Eye (tissue), 1 donor: Measurements from ENCODE around the gene SLC4A11.
"Not testable (repeated sequence)": the region's sequence is repeated elsewhere in the genome, so short reads cannot be mapped to it uniquely, and the experiment has no call there.

Experiments
- DNase-seq: peaks from one replicate; pipeline ENCODE4 v3.0.0-alpha.2; 2015

Gene SLC4A11

DNA sequence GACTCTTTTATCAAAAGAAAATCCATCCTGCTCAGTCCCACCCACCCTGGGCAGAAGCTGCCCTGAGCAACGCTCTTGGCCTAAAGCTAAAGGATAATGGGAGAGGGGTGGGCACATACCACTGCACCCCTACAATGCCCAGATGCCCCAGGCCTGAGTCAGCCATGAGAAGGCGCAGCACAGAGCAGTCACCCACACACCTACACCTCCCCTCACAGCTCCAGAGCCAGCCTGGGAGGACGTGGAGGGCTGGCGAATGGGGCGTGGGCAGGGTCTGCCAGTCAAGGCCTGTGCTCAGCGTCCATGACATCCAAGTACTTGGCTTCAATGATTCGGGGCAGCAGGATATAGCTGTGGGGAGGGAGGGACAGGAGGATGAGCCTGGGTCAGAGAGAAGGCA lies 11.5 kb downstream of the SLC4A11 start:
- DNase-seq = no peak

DNA sequence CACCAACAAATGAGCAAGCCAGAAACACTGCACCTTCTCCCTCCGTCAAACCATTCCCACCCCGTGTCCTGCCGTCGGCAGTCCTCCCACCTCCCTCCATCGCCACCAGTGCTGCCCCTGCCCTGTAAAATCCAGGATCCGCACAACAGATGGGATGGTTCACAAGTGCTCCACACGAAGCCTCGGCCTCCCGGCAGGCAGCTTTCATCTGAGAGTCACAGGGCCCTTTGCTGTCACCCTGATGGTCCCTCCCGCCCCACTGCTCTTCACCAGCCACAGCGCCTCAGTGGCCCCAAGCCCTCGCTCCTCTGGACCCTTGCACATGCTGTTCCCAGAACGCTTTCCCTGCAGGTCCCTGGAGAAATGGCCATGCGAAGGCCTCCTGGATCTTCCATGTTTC lies 12.1 kb downstream of the SLC4A11 start:
- DNase-seq = no peak

DNA sequence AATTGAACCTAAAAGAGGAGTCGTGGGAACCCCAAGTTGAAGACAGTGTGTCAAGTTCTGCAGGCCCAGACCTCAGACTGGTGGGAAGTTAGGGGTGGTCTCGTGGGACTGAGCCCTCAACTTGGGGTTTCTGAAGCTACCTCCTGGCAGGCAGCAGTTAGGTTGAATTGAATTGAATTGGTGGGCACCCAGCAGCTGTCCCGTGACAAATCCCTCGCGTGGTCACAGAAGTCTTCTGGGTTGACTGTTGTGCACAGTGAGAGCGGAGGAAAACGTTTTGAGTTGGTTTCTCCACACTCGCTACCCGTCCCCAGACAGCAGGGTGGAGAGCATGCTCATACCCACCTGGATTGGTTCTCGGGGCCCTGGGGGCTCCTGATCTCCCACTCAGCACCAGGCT lies 12.9 kb downstream of the SLC4A11 start:
- no peak for DNase-seq

DNA sequence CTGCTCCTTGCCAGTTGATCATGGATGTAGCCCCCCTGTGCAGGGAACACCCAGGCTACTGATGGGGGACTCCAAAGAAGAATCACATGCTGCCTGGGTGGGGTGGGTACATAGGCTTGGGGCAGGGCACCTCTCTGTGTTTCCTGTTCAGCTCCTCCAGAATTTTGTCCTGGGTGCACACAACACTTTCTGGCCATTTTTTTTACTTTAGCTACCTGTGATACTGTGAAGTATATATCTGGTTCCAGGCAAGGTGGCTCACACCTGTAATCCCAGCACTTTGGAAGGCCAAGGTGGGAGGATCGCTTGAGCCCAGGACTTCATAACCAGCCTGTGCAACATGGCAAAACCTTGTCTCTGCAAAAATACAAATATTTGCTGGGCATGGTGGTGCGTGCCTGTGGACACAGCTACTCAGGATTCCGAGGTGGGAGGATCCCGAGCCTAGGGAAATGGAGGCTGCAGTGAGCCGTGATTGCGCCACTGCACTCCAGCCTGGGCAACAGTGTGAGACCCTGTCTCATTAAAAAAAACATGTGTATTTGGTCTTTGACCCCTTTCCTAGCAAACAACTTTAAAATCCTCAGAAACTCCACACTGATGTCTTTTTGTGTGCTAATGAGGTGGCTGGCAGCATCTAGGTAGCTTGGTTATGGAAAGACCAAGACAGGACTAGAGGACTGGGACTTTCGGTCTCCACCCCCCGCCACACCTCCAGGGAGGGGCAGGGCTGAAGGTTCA lies 14.1 kb downstream of the SLC4A11 start:
- no peak for DNase-seq

GRCh38 chr20:3223994-3224680 lies 14.9 kb downstream of the SLC4A11 start:
- no peak for DNase-seq

DNA sequence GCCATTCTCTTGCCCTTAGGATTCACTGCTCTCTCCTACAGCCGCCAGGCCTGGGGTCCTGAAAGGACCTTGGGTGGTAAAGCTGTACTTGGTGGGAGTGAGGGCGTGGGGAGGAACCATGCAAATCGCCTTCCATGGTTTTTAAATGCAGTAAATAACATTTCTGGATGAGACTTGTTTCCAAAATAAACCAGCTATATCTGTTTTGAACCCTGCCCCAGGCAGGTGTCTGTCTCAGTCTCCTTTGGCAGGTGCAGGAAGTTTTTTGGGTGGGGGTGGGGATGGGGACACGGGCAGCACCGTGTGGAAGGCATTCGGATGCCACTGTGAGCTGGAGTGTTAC lies 15.4 kb downstream of the SLC4A11 start:
- DNase-seq = no peak

DNA sequence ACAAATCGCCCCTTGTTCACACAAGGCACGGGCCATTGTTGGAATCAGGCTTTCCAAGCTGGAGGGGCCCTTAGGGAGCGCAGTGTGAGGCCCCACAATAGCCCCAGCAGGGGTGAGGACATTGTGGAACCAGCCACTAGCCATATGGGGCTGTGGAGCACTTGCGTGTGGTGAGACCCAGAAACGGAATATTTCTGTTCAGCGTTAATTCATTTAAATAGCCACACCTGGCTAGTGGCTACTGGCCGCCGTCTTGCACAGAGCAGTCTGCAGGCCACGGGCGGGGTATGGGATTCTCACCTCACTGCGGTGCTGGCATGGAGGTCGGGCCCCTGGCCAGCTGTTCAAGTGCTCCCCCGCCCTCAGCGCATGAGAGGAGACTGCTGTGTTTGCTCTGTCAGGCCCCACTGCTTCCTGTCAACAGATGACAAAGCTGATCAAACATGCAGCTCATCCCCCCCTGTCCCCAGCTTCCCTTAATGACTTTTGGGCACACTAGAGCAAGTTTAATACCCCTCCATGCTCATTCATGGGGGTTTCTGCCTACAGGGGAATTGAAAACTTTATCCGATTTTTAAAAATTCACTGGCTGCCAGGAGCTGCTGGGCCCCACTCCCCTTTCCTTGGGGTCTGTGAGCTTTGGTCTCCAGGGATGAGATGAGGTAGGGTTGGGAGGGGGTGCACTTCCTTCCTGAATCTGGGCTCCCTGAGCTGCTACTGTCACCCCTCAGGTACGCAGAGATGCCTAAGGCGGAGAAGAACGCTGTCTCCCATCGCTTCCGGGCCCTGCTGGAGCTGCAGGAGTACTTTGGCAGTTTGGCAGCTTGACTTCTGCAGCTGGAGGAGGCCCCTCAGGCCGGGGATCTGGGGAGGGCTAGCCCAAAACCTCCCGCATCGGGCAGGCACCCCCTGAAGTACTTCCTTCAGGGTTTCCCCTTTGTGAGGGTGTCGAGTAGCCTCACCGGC lies 16.1 kb downstream of the SLC4A11 start:
- no peak for DNase-seq

DNA sequence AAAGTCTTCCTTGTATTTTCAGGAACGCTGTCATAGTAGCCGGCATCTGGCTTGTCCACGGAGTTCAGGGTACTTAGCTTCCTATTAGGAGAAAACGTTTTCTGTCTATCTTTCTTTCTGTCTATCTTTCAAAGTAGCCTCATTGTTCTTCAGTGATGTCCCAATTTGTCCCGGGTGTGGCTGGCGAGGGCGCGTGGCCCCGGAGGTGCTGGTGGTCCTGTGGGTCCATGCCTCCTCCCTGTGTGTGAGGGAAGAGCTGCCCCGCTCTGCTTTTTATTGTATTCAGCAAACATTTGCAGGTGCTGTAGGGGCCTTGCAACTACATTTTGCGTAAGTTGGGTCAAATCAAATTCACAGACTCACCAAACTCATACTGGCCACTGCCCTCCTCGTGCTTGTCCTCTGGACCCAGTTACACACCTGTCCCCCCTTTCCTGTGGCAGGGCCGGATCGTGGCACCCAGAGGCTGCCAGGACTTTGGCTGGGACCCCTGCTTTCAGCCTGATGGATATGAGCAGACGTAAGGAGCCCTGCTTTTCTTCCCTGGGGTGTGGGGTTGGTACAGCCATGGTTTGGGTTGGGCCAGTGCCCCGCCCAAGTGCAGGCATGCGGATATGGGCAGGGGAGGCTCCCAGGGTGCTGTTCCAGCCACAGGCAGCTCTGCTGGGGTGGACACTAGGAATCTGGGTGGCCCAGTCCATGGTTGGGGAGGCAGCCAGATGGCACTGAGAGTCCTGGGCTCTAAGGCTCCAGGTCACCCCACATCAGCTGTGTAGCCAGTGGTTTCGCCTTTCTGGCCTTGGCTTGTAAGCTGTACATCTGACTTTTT lies 17.4 kb downstream of the SLC4A11 start:
- DNase-seq = no peak

DNA sequence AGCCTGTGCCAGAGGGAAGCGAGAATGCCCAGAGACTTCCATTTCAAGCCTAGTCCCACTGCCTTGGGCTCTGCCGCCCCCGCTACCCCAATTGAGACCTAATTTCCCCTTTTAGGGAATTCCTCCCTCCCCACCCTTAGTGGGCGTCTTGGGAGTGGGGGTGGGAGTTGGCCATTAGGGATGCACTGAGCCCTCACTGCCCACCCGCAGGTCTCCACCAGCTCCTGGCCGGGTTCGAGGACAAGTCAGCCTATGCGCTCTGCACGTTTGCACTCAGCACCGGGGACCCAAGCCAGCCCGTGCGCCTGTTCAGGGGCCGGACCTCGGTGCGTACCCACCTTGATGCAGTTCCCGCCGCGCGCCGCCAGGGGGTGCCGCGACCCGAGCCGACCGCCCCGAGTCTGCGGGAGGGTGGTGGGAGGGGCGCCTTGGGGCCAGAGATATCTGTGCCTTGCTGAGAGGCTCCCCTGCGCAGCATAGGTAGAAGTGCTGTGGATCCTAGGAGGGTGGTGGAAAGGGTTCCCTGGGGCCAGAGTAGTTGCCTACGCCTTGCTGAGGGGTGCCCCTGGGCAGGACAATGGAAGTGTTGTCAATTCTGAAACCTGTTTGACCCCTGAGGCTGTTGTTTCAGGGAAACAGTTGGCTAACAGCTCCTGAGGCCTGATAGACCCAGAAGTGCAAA lies 20.5 kb downstream of the SLC4A11 start:
- DNase-seq = peak; percentile 60

GRCh38 chr20:3215359-3215917 lies 23.6 kb downstream of the SLC4A11 start:
- not testable (repeated sequence) for DNase-seq

GRCh38 chr20:3213226-3213625 lies 25.8 kb downstream of the SLC4A11 start:
- DNase-seq = no peak

GRCh38 chr20:3210346-3210745 lies 28.6 kb downstream of the SLC4A11 start:
- DNase-seq = no peak

- no peak for DNase-seq
Measured at GRCh38 chr20:3209946-3210317, 29.1 kb downstream of the SLC4A11 start.

DNA sequence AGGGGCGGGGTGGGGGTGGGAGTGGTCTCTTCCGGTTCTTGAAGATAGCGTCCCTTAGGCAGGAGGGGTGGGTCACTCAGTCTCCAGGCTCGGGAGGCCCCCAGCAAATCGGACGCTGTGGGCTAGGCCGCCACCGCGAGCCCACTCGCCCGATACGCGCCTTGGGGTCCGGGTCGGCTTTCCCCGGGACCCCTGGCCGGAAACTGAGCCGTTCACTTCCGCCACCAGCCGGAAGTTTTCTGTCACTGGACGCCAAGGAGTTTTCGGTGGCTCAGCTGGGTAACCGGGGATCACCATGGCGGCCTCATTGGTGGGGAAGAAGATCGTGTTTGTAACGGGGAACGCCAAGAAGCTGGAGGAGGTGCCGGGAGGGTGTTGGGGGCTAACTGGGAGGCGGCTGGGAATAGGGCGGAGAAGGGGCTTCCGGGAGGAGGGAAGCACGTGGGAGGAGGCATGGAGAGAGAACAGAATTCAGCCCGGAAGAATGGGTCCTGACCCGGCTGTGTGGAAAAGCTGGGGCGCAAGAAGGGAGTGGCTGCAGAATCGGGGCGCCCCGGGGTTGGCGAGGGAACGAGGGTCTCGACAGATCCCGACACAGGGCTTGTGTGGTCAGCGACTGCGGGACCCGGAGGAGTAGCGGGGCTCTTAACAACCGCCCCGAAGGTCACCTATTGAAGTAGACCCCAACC lies 29.6 kb downstream of the SLC4A11 start, which contains the start of gene ITPA:
Gene ITPA, plus strand, starts transcription at position 242 of the 689 bp plus-strand sequence. Its CDS starts 54 bp downstream, at position 296.
- peak; percentile 74 for DNase-seq

- no peak for DNase-seq
Measured at GRCh38 chr20:3208786-3209256, 30.2 kb downstream of the SLC4A11 start.

DNA sequence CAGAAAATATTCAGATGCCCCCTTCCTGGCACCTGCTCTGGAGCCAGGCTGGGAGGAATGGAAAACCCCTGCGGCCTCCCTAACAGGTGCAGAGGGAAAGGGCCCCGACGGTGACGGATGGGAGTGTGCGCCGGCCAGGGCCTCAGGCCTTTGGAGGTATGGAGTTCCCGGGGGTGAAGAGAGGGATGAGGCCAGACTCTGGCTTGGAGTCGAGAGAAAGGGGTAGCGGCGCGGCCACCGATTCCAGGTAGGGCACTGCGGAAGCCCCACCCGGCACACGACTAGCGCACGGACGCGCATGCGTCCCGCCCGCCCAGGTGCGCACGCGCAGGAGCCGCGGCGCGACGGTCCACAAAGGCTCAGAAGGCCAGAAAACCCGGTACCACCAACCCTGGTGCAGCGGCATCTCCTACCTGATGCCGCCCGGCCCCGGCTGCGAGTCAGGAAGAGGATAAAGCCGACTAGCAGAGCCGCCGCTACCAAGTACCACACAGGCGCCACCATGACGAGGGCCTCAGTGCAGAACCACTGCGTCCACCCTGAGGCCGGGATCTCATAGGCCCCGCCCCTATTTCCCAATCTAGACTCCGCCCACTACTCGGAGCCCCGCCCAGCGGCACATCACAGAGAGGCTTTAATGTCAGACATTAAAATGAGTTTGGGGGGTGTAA lies 34.7 kb downstream of the SLC4A11 start, which contains the start of gene DDRGK1:
Gene DDRGK1, minus strand, starts transcription at position 559 of the 671 bp plus-strand sequence. Its CDS starts 55 bp downstream, at position 504.
- DNase-seq = peak; percentile 95

DNA sequence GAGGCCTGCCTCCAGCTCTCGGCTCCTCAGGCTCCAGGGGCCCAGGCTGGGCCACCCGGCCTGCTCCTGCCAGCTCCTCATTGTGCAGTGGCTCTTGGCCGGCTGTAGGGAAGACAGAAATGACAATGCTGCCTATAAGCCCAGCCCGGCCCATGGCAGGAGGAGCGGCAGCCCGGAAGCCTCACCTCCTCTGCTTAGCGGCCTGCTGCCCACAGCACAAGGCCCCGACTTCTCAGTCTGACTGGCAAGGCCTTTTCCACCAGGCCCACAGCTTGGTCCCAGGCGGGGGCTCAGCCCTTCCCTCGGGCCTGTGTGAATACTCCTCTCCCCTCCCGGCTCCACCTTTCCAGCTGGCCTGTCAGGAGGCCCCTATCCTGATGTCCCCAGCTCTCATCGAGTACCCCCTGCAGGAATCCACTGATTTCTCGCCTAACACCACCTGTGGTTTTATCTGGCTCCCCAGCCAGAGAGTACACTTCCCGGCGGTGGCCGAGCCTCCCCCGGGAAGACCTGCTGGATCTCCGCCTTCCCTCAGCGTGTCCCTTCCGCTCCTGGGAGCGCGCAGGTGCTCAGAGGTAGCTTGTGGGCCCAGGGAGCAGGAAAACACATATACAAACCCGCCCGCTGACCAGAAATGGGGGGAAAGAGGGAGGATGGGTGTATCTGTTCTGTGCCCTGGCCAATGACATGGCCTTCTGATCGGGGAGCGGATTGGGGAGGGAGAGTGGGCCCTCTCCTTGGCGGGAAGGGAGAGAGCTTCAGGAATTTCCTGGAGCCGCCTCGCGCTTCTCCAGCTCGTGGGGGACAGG lies 35.5 kb downstream of the SLC4A11 start:
- DNase-seq = peak; percentile 8

DNA sequence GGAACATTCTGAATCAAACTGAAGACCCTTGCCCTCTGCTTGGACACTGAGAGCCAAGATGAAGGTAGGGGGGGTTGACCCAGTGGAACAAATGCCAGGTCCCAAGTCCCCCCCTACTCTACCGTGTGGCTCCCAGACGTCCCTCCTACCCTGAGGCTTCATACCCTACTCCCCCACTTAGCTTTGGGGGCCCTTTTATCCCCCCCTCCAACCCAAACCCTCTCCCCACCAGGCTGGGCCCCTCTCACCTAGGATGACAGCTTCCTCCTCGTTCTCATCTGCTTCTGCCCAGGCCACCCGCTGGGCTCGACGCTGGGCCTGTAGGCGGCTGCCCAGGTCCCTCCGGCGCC lies 36.0 kb downstream of the SLC4A11 start:
- DNase-seq = no peak
